H9 (cell line): ENCODE data around the gene SRBD1. TPM values are rescaled to one million over a fixed set of nuclear protein-coding genes. Genes with fewer than 3 reads are reported as not detected.

ENCODE experiments used
- DNase-seq: peaks from one replicate; pipeline ENCODE4 v3.0.0-alpha.2; 2017
- H2AFZ ChIP-seq: one replicate; pipeline ENCODE4 v1.6.1; 2013; ENCODE audit warnings: mild to moderate bottlenecking, low read length, control low read depth, moderate library complexity
- H2AK5ac ChIP-seq: 2 replicates; pipeline ENCODE4 v1.6.1; 2013; ENCODE audit warnings: low read length, control low read depth, mixed read lengths; ENCODE audit not compliant: insufficient read length
- H2BK120ac ChIP-seq: one replicate; pipeline ENCODE4 v1.6.1; 2013; ENCODE audit warnings: low read depth, mild to moderate bottlenecking, low read length, control low read depth, inconsistent platforms; ENCODE audit not compliant: poor library complexity, severe bottlenecking
- H2BK12ac ChIP-seq: 2 replicates; pipeline ENCODE4 v1.6.1; 2013; ENCODE audit warnings: low read length, control low read depth, mixed read lengths, low read depth; ENCODE audit not compliant: insufficient read length
- H2BK15ac ChIP-seq: 2 replicates; pipeline ENCODE4 v1.6.1; 2013; ENCODE audit warnings: low read depth, low read length, control low read depth
- H2BK20ac ChIP-seq: one replicate; pipeline ENCODE4 v1.6.1; 2013; ENCODE audit warnings: low read depth, mild to moderate bottlenecking, low read length, control low read depth, inconsistent platforms; ENCODE audit not compliant: poor library complexity, severe bottlenecking
- H2BK5ac ChIP-seq: 2 replicates; pipeline ENCODE4 v1.6.1; 2013; ENCODE audit warnings: low read length, control low read depth, mixed read lengths; ENCODE audit not compliant: insufficient read length
- H3K14ac ChIP-seq: 2 replicates; pipeline ENCODE4 v1.6.1; 2013; ENCODE audit warnings: low read length, control low read depth; ENCODE audit not compliant: insufficient read depth
- H3K18ac ChIP-seq: 2 replicates; pipeline ENCODE4 v1.6.1; 2013; ENCODE audit warnings: low read depth, mild to moderate bottlenecking, mixed read lengths, low read length, control low read depth; ENCODE audit not compliant: insufficient read length
- H3K23ac ChIP-seq: 2 replicates; pipeline ENCODE4 v1.6.1; 2013; ENCODE audit warnings: low read length, control low read depth, mixed read lengths, low read depth; ENCODE audit not compliant: insufficient read length
- H3K23me2 ChIP-seq: 2 replicates; pipeline ENCODE4 v1.6.1; 2013; ENCODE audit warnings: low read depth, mild to moderate bottlenecking, mixed read lengths, low read length, control low read depth; ENCODE audit not compliant: insufficient read length, poor library complexity, severe bottlenecking
- H3K27ac ChIP-seq: 2 replicates; pipeline ENCODE4 v1.5.1; 2013; ENCODE audit warnings: low read length, control low read depth, mixed read lengths, low read depth; ENCODE audit not compliant: insufficient read length
- H3K27me3 ChIP-seq: 2 replicates; pipeline ENCODE4 v1.6.1; 2013; ENCODE audit warnings: low read length, control low read depth, inconsistent platforms; ENCODE audit not compliant: insufficient read depth
- H3K4ac ChIP-seq: 2 replicates; pipeline ENCODE4 v1.6.1; 2013; ENCODE audit warnings: low read depth, mild to moderate bottlenecking, control low read depth, inconsistent platforms, low read length, moderate library complexity
- H3K4me1 ChIP-seq: 2 replicates; pipeline ENCODE4 v1.6.1; 2013; ENCODE audit warnings: low read length, control low read depth, inconsistent platforms; ENCODE audit not compliant: insufficient read depth
- H3K4me2 ChIP-seq: 2 replicates; pipeline ENCODE4 v1.6.1; 2013; ENCODE audit warnings: low read length, control low read depth, mixed read lengths; ENCODE audit not compliant: insufficient read length, insufficient read depth
- H3K56ac ChIP-seq: 2 replicates; pipeline ENCODE4 v1.6.1; 2013; ENCODE audit warnings: low read depth, mild to moderate bottlenecking, mixed read lengths, low read length, control low read depth; ENCODE audit not compliant: insufficient read length
- H3K79me1 ChIP-seq: 2 replicates; pipeline ENCODE4 v1.6.1; 2013; ENCODE audit warnings: low read depth, mild to moderate bottlenecking, moderate library complexity, low read length, control low read depth, inconsistent platforms; ENCODE audit not compliant: insufficient read depth, poor library complexity, severe bottlenecking
- H3K79me2 ChIP-seq: 2 replicates; pipeline ENCODE4 v1.6.1; 2013; ENCODE audit warnings: low read length, control low read depth, inconsistent platforms; ENCODE audit not compliant: insufficient read depth
- H3K9ac ChIP-seq: 2 replicates; pipeline ENCODE4 v1.6.1; 2013; ENCODE audit warnings: low read length, control low read depth, mixed read lengths; ENCODE audit not compliant: insufficient read length; ENCODE audit errors: extremely low read depth
- H3K9me3 ChIP-seq: one replicate; pipeline ENCODE4 v1.6.1; 2013; ENCODE audit warnings: low read depth, low read length, inconsistent platforms; ENCODE audit not compliant: control insufficient read depth
- H3T11ph ChIP-seq: one replicate; pipeline ENCODE4 v1.6.1; 2013; ENCODE audit warnings: mild to moderate bottlenecking, low read length, control low read depth, inconsistent platforms
- H4K20me1 ChIP-seq: one replicate; pipeline ENCODE4 v1.6.1; 2013; ENCODE audit not compliant: control insufficient read depth, insufficient read length, insufficient read depth
- H4K5ac ChIP-seq: 2 replicates; pipeline ENCODE4 v1.6.1; 2013; ENCODE audit warnings: low read depth, mild to moderate bottlenecking, mixed read lengths, low read length, control low read depth; ENCODE audit not compliant: insufficient read length
- H4K8ac ChIP-seq: replicated peaks from 2 replicates; pipeline ENCODE4 v1.6.1; 2013; ENCODE audit warnings: low read length, control low read depth, mixed read lengths, low read depth; ENCODE audit not compliant: insufficient read length
- H4K91ac ChIP-seq: 2 replicates; pipeline ENCODE4 v1.6.1; 2013; ENCODE audit warnings: low read depth, mild to moderate bottlenecking, moderate library complexity, mixed read lengths, low read length, control low read depth; ENCODE audit not compliant: insufficient read length
- H3K27ac Mint-ChIP-seq, 3 experiments: 2 replicates in 2 of 3; 3 replicates in 1 of 3; pipeline ENCODE4 v1.8.0; 2020 to 2021; ENCODE audit warnings: mixed read lengths in 3 of 3, mild to moderate bottlenecking in 1 of 3, moderate library complexity in 1 of 3
- H3K27me3 Mint-ChIP-seq: 2 replicates; pipeline ENCODE4 v1.8.0; 2021; ENCODE audit warnings: low read depth, mild to moderate bottlenecking, moderate library complexity, mixed read lengths
- H3K36me3 Mint-ChIP-seq, 3 experiments: 2 replicates in 2 of 3; 3 replicates in 1 of 3; pipeline ENCODE4 v1.8.0; 2020 to 2021; ENCODE audit warnings: low read depth in 3 of 3, mixed read lengths in 3 of 3; ENCODE audit not compliant: insufficient read depth in 1 of 3
- H3K4me1 Mint-ChIP-seq, 2 experiments: 2 replicates each; pipeline ENCODE4 v1.8.0; 2020; ENCODE audit warnings: mixed read lengths in 2 of 2
- H3K4me3 Mint-ChIP-seq, 2 experiments: 2 replicates in 1 of 2; 3 replicates in 1 of 2; pipeline ENCODE4 v1.8.0; 2020 to 2021; ENCODE audit warnings: mild to moderate bottlenecking in 2 of 2, mixed read lengths in 2 of 2, moderate library complexity in 1 of 2
- H3K9me3 Mint-ChIP-seq, 2 experiments: 2 replicates in 1 of 2; 3 replicates in 1 of 2; pipeline ENCODE4 v1.8.0; 2020; ENCODE audit warnings: mild to moderate bottlenecking in 2 of 2, mixed read lengths in 2 of 2, moderate library complexity in 1 of 2
- CTCF ChIP-seq: fragments of 200-600 bp; sonication (generic); conservative IDR thresholded peaks from 3 replicates; pipeline ENCODE4 v1.8.0; 2021; ENCODE audit warnings: antibody characterized with exemption, mild to moderate bottlenecking
- WGBS: extraction: QIAGEN DNeasy Blood & Tissue Kit; methylation state at CpG from one replicate; pipeline ENCODE4 v1.1.7; 2013; ENCODE audit warnings: missing lambda C conversion rate, low lambda C conversion rate, mixed read lengths; ENCODE audit not compliant: insufficient read length; ENCODE audit errors: extremely low coverage; 5-methylcytosine and 5-hydroxymethylcytosine counted together
- total RNA-seq: library from RNA; stranded (reverse); gene quantifications from 2 replicates; pipeline ENCODE4 v1.2.1, GENCODE V29; 2021

The SRBD1 gene
- total RNA-seq, 1 experiment from 2014 or later: 18.3 TPM

- TF ChIP-seq CTCF: no peak
- H3K4me3 Mint-ChIP-seq: no peak overlapping the region
- Histone ChIP-seq H3T11ph (no peak overlapping the region), H4K5ac (no peak overlapping the region), H3K79me1 (no peaks in the 10 kb centered on the region), H3K4me2 (no peak overlapping the region), H2AFZ (no peak overlapping the region), H3K4me1 (no peaks in the 10 kb centered on the region), H4K8ac (no peak overlapping the region), H2BK12ac (no peak overlapping the region), H3K9ac (no peak overlapping the region), H2BK120ac (no peak overlapping the region), H3K23me2 (no peaks in the 10 kb centered on the region), H3K27me3 (no peaks in the 10 kb centered on the region), H3K18ac (no peak overlapping the region), H2BK5ac (no peak overlapping the region), H3K23ac (no peak overlapping the region), H2BK15ac (no peak overlapping the region), H2BK20ac (no peak overlapping the region), H3K14ac (no peak overlapping the region), H3K9me3 (no peaks in the 10 kb centered on the region), H3K27ac (no peak overlapping the region), H3K4ac (no peak overlapping the region), H2AK5ac (no peak overlapping the region), H3K79me2 (no peaks in the 10 kb centered on the region; the same call in 1 of the 2 replicates), H4K20me1 (no peaks in the 10 kb centered on the region), H3K56ac (no peak overlapping the region), H4K91ac (no peak overlapping the region)
- H3K36me3 Mint-ChIP-seq: no peaks in the 10 kb centered on the region
- no peak for DNase-seq
- no peak overlapping the region for H3K27ac Mint-ChIP-seq
- H3K9me3 Mint-ChIP-seq: no peaks in the 10 kb centered on the region
- no peaks in the 10 kb centered on the region; the same call in 1 of the 2 replicates for H3K27me3 Mint-ChIP-seq
- no peaks in the 10 kb centered on the region for H3K4me1 Mint-ChIP-seq
- WGBS: no CpG with 5 or more reads among the region's 6 CpGs
Observed at GRCh38 chr2:45622336-45623075, 11.4 kb upstream of the SRBD1 start.
